Measurements from ENCODE around the gene CTAGE4. TPM values are rescaled to one million over a fixed set of nuclear protein-coding genes. Genes with fewer than 3 reads are reported as not detected.
"Not testable (repeated sequence)": the region's sequence is repeated elsewhere in the genome, so short reads cannot be mapped to it uniquely, and the experiment has no call there.

The CTAGE4 gene, protein sequence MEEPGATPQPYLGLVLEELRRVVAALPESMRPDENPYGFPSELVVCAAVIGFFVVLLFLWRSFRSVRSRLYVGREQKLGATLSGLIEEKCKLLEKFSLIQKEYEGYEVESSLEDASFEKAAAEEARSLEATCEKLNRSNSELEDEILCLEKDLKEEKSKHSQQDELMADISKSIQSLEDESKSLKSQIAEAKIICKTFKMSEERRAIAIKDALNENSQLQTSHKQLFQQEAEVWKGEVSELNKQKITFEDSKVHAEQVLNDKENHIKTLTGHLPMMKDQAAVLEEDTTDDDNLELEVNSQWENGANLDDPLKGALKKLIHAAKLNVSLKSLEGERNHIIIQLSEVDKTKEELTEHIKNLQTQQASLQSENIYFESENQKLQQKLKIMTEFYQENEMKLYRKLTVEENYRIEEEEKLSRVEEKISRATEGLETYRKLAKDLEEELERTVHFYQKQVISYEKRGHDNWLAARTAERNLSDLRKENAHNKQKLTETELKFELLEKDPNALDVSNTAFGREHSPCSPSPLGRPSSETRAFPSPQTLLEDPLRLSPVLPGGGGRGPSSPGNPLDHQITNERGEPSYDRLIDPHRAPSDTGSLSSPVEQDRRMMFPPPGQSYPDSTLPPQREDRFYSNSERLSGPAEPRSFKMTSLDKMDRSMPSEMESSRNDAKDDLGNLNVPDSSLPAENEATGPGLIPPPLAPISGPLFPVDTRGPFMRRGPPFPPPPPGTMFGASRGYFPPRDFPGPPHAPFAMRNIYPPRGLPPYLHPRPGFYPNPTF
- 2.3 and 2.4 TPM in 2 replicates for total RNA-seq

DNA sequence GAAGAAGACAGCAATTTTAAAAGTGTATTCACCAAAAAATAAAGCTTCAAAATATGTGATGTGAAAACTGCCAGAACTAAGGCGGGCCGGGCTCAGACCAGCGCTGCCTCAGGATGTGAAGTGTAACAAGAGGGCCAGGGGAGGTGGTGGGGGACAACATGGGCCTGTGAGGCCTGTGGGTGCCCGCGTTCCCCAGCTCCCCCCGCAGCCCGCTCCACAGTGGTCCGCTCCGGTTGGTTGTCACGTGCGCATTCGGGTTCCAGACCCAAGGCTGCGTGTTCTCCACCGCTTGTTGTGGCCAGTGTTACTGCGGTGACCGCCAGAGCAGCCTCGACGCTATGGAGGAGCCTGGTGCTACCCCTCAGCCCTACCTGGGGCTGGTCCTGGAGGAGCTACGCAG is at the start of gene CTAGE4:
Gene CTAGE4 (plus strand): TSS at position 301 of the 400 bp plus-strand sequence. CDS start 38 bp downstream, at position 339.
- intact Hi-C loops (cut with micrococcal nuclease): not testable (repeated sequence)

DNA sequence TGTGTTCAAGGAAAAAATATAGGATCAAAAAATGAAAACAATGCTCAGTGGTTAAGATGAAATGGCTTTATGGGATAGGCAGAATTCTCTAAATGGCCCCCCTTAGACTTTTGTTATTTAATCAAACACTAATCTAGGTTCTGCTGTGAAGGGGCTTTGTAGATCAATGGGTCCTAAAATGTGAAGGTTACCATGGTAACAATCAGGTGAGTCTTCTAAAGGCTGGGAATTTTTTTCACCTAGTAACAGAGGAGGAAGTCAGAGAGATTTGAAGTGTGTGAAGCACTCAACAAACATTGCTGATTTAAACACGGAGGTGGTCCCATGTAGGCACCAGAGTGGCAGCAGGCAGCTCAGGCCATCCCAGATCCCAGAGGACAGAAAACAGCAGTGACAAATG is 49.1 kb upstream of the CTAGE4 start:
- intact Hi-C loops (cut with micrococcal nuclease): no loop called here

DNA sequence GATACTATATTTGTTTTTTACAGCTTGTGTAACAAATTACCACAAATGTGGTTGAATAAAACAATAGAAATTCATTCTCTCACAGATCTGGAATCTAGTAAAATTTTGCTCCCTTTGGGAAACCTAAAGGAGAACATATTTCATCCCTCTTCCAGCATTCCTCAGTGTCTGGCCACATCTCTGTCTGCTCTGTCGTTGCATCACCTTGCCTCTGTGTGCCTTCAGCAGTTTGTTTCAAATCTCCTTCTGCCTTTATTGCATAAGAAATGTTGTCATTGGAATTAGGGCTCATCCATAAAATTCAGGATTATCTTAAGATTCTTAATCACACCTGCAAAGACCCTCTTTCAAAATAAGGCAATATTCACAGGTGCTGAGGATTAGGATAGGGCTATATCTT is 45.8 kb upstream of the CTAGE4 start:
- intact Hi-C loops (cut with micrococcal nuclease): no loop called here

DNA sequence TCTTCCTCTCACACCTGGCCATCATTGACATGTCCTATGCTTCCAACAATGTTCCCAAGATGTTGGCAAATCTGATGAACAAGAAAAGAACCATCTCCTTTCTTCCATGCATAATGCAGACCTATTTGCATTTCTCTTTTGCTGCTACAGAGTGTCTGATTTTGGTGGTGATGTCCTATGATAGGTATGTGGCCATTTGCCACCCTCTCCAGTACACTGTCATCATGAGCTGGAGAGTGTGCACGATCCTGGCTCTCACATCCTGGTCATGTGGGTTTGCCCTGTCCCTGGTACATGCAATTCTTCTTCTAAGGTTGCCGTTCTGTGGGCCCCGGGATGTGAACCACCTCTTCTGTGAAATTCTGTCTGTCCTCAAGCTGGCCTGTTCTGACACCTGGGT is 41.1 kb upstream of the CTAGE4 start:
- intact Hi-C loops (cut with micrococcal nuclease): no loop called here

DNA sequence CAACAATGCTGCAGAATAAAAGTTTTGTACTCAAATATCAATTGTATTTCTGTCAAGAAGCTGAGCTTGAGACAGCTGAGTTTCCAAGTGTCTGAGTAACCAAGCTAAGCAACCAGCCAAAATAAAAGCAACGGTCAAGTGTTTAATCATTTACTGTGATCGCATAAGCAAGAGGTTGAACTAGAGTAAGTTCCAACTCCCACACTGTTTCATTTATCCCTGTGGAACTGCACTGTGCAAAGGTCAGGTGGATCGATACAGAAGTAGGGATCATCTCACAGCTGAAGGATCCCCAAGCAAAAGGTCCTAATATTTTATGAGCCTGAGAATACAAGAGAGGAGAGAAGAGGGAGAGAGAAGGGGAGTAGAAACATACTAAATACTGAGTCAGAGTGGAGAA is 38.8 kb upstream of the CTAGE4 start:
- intact Hi-C loops (cut with micrococcal nuclease): no loop called here

DNA sequence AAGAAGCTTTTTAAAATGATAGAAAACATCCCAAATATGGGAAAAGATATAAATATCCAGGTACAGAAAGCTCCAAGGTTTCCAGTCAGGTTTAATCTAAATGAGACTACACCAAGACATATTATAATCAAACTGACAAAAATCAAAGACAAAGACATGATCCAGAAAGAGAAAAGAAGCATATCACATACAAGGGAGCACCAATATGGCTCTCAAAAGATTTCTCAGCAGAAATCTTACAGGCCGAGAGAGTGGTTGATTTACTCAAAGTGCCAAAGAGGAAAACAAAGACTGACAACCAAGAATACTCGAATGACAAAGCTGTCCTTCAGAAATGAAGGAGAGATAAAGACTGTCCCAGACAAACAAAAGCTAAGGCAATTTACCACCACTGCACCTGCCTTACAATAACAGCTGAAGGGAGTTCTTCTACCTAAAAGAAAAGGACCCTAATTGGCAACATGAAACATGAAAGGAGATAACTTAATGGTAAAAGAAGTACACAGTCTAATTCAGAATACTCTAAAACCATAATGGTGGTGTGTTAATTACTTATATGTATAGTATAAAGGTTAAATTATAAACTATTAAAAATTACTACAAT is 34.9 kb upstream of the CTAGE4 start:
- intact Hi-C loops (cut with micrococcal nuclease): no loop called here

DNA sequence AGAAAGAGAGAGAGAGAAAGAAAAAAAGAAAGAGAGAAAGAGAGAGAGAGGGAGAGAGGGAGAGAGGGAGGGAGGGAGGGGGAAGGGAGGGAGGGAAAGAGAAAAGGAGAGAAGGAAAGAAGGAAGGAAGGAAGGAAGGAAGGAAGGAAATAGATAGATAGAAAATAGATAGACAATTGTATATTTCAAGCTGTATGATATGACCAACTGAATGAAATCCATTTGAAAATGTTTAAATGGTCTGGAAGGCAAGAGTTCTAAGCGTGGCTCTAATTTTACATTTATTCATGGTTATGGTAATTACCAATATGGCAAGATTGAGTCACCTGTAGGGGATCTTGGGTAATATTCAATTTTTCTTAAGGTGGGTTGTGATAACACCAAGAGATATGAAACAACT is 24.4 kb upstream of the CTAGE4 start:
- intact Hi-C loops (cut with micrococcal nuclease): loop anchor here (10.0 kb wide), 1 partner anchor 154 kb away; the partner anchor contains the start of gene OR6B1

DNA sequence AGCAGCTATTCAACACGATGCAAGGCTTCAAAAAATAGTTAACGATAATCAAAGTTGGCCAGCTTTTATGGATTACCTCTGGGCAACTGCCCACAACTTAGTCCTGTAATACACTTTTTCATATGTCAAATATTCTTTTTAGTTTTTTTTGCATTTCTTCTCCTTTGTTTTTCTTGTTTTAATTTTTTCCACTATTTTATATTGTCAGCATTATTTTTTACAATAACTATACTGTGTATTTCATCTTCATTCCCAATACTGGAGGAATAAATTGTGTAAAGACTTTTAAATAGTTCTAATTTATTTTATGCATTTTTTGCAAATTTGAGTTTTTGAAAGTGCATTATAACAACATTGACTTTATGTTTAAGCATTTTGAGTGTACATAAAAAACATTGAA is 18.5 kb upstream of the CTAGE4 start:
- intact Hi-C loops (cut with micrococcal nuclease): no loop called here

DNA sequence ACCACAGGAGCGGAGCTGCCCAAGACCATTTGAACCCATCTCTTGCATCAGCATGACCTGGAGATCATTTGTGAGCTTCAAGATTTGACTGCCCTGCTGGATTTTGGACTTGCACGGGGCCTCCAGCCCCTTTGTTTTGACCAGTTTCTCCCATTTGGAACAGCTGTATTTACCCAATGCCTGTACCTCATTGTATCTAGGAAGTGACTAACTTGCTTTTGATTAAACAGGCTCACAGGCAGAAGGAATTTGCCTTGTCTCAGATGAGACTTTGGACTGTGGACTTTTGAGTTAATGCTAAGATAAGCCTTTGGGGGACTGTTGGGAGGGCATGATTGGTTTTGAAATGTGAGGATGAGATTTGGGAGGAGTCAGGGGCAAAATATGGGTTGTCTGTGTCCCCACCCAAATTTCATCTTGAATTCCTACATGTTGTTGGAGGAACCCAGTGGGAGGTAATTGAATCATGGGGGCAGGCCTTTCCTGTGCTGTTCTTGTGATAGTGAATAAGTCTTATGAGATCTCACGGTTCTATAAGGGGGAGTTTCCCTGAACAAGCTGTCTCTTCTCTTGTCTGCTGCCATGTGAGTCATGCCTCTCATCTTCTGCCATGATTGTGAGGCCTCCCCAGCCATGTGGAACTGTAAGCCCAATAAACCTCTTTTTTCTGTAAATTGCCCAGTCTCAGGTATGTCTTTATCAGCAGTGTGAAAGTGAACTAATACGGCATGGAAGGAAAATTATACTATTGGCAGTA is 11.5 kb upstream of the CTAGE4 start:
- intact Hi-C loops (cut with micrococcal nuclease): not testable (repeated sequence)

DNA sequence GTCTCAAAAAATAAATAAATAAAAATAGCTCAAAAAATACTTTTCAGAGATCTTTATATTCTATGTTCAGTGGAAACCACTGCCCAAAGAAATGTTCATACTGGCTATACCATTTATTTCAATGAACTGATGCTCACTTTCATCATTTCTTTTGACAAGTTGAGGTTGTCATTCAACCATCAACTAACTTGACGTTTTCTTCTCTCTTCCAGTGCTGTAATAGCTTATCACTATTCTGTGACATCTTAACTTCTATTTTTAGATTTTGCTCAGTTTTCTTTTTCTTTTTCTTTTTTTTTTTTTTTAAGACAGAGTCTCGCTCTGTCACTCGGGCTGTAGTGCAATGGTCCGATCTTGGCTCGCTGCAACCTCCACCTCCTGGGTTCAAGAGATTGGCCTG is 8.7 kb upstream of the CTAGE4 start:
- intact Hi-C loops (cut with micrococcal nuclease): no loop called here

DNA sequence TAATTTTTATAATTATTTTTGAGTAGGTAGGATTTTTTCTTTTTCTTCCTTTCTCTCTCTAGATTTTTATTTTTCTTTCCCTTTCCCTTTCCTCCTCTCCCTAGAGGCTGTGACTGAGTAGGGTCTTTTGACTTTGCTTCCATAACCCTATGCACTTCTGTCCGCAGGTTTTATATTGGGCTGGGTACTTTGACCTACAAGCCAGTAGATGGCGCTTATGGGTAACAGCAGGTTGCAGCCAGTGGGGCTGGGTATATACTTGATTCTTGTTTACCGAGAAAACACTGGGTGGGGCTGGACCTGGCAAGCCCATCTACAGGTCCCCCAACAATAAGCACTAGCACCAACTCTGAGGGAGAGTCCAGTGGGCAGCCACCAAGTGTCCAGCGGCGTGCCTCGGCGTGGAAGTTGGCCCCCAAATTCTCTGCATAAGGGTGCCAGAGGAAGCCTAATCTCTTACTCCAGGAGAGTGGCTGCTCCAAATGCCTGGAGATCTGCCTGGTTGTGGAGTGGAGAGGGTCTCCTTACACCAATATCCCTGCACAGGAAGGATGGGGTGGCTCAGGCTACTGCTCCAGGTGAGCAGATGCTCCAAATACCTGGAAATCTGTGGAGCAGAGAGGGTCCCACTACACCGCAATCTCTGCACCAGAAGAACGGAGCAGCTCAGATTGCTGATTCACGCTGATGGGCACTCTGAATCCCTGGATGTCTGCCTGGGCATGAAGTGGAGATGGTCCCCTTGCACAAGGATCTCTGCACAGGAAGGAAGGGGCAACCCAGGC is 4.7 kb upstream of the CTAGE4 start:
- intact Hi-C loops (cut with micrococcal nuclease): not testable (repeated sequence)

DNA sequence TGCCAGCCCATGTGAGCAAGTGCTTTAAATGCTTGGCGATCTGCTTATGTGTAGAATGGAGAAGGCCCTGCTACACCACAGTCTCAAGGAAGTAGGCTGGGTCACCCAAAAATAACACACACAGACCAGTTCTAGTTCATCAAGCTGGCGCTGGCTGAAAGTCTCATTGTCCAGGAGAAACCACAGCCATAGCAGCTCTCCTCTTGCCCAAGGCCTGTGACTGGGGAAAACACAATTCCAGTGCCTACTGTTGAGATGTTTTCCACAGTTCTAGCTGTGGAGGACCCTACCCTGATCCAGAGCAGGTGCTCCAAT is 4.1 kb upstream of the CTAGE4 start:
- intact Hi-C loops (cut with micrococcal nuclease): not testable (repeated sequence)

DNA sequence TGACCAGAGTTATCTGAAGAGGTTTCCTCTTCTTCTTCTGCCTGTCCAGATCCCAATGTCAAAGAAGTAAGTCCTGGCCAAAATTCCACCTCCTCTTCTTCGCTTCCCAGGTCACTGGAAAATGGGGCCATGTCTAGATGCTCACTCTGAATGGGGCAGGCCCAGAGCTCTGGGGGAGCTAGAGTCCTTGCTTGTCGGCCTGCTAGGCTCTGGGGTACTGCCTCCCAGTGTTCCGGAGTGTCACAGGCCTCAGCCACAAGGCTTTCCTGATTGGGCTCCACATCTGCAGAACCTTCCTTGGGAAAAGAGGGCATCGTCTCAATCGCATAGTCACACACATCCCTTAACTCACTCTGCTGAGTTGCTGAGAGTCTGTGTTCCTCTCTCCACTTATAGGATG is 4.6 kb downstream of the CTAGE4 start:
- intact Hi-C loops (cut with micrococcal nuclease): not testable (repeated sequence)

DNA sequence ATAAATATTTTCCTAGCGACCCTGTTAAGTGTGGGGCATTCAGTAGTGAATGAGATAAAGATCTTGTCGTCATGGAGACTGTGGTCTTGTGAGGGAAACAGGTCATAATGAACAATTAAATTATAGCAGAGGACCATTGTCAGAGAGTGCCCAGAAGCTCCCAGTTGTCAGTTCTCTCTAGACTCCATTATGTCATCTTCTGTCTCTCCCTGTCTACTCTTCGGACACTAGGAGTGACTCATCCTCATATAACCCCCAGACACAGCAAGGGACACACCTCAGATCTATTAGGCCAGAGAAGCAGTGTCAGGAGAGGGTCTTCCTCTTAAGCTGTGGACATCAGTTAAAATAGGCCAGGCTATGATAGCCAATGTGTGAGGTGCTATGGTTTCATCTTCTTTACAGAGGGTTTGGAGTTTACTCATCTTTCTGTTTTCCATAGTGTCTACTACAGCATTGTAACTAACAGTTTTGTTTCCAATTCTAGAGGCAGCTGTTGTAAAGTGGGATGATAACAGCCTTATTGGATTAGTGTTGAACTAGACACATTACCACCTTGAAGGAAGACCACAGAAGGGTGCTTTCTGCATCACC is 5.4 kb downstream of the CTAGE4 start:
- intact Hi-C loops (cut with micrococcal nuclease): not testable (repeated sequence)

DNA sequence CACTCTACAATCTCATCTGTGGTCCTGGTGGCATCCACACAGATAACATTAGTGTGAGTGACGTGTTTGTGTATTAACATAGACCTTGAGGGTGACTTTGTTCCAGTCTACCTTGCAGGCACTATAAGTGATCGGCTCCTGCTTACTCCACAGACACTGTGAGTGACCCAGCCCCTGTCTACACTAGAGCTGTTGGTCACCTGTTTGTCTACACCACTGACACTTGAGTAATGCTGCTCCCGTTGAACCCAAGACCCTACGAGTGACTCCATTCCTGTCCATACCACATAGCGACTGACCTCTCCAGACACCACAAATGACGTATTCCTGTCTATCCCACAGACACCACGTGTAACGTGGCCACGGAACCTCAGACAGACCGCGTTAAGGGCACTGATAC is 10.5 kb downstream of the CTAGE4 start:
- intact Hi-C loops (cut with micrococcal nuclease): not testable (repeated sequence)

DNA sequence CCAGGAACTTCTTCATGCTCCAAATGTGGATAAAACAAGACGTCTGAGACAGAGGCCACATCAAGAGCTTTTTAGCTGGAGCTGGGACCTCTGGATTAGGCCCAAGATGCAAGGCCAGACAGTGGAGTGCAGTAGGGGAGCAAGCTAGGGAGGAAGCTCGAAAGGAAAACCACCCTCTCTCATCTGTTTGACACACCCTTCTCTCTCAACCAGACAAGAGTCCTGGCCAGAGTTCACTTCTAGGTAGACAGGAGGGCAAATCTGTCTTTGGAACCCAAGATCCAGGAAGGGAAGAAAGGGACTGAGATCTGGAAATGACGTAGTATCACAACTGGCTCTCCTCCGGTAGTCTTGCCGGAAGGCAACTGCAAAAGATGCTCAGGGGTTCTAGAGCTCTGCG is 11.2 kb downstream of the CTAGE4 start:
- intact Hi-C loops (cut with micrococcal nuclease): not testable (repeated sequence)

DNA sequence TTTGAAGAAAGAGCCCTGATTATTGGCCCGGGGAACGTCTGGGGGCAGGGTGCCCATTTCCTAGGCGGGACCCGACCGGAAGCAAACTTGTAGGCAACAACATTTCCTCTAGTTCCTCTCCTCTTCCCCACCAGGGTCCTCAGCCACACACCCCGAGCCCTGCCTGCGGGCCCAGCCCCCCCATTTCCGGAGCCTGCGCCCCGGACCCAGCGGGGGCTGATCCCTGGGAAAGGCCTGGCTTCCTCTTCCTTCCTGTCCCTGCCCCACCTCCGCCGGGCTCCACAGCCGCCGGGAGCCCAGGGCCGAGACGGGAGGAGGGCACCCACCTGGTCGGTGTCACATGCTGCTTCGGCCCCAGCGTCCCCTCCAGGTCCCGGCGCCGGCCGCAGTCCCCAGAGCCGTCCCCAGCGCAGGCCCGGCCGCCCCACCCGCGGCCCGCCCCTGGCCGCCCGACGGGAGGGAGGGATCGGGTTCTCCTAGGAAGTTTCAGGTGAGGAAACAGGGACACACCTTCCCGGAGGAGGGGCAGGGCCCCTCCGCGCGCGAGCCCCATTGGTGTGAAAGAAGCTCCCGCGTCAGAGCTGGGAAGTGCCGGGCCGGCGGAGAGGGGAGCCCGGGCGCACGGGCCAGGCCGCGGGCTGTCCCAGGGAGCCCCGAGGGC is 12.1 kb downstream of the CTAGE4 start, which contains the start of gene ARHGEF35:
Gene ARHGEF35 (minus strand): TSS at position 622 of the 661 bp plus-strand sequence. CDS start 7,450 bp downstream, outside the sequence.
- intact Hi-C loops (cut with micrococcal nuclease): not testable (repeated sequence)

DNA sequence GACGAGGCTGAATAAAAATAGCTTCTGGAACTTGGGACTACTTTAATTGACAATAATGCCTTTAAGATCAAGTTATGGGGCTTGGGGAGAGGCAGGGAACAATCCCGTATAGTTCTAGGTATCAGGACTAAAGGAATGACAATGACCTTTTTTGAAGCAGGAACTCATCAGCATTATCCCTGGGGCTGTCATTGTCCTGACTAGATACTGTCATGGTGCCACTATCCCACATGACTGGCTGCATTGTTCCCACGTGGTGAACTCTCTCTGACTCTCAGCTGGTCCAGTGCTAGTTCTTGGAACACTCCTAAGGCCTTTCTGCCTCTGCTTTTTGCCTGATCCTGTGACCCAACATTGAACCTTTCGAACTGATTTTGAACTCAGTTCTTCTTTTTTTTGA is 15.7 kb downstream of the CTAGE4 start:
- intact Hi-C loops (cut with micrococcal nuclease): not testable (repeated sequence)

DNA sequence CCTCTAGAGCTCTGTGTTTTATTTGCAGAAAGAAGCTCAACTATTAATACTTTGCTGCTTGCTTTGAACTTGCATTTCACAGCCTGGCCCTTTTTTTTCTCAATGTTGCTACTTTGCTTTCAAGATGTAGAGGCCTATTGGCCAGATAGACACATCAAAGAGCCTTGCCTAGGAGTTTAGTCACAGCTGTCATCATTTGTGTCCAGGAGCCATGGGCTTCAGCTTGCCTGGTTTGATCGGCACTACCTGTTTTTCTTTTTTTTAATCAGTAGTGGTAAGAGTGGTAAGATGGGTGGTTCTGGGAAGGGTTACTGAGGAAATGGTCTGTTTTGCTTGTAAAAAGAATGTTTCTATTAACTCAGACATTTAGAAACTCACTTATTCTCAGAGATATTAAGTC is 18.7 kb downstream of the CTAGE4 start:
- intact Hi-C loops (cut with micrococcal nuclease): not testable (repeated sequence)

DNA sequence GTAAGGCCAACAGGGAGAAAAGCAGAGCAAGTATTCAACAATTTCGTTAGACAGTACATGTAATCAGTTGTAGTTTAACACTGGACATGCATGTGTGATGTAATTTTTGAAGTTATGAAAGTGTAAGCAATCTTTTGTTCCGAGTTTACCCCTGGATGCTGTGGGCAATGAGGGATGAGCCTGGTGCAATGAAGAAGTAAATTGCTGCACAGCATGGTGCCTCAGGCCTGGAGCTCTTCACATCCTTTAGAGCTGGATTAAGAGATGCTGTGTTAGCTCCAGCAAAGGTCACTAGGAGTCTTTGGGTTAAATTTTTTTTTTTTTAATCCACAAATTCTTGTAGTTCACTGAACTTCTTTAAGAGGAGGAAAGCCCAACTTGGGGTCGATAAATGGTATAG is 19.8 kb downstream of the CTAGE4 start:
- intact Hi-C loops (cut with micrococcal nuclease): not testable (repeated sequence)
